ENCODE data around the gene RLF. TPM values are rescaled to one million over a fixed set of nuclear protein-coding genes. Genes with fewer than 3 reads are reported as not detected.
A peak's percentile ranks its signal among the peaks of the same experiment; 100 is the strongest.

Gene RLF
- total RNA-seq, 1 experiment from 2014 or later, result 12.1 TPM

- peak; percentile 15 for DNase-seq (ENCODE audit: low spot score)
Measured at GRCh38 chr1:40241362-40241761, 80.2 kb downstream of the RLF start.

- no peak for DNase-seq (ENCODE audit: low spot score)
Measured at GRCh38 chr1:40243351-40243750, 82.2 kb downstream of the RLF start.

- no peak for DNase-seq (ENCODE audit: low spot score)
Measured at GRCh38 chr1:40244138-40244744, 83.1 kb downstream of the RLF start.

- no peak for DNase-seq (ENCODE audit: low spot score)
Measured at GRCh38 chr1:40245686-40246085, 84.5 kb downstream of the RLF start.

GRCh38 chr1:40247655-40248054, 86.5 kb downstream of the RLF start, which contains the start of gene TMCO2:
Gene TMCO2 (plus strand): TSS chr1:40247937. CDS start chr1:40247994, 57 bp downstream.
- no peak for DNase-seq (ENCODE audit: low spot score)

GRCh38 chr1:40248412-40248811, 87.2 kb downstream of the RLF start:
- no peak for DNase-seq (ENCODE audit: low spot score)

GRCh38 chr1:40251456-40251855, 90.3 kb downstream of the RLF start:
- DNase-seq (ENCODE audit: low spot score), result no peak

GRCh38 chr1:40252601-40253000, 91.4 kb downstream of the RLF start:
- DNase-seq (ENCODE audit: low spot score), result no peak

GRCh38 chr1:40255231-40255630, 94.0 kb downstream of the RLF start:
- DNase-seq (ENCODE audit: low spot score), result no peak

- DNase-seq (ENCODE audit: low spot score), result no peak
Measured at GRCh38 chr1:40256401-40257084, 95.4 kb downstream of the RLF start.

GRCh38 chr1:40257313-40257687, 96.1 kb downstream of the RLF start:
- no peak for DNase-seq (ENCODE audit: low spot score)

- DNase-seq (ENCODE audit: low spot score), result peak; percentile 94
Measured at GRCh38 chr1:40257688-40258444, 96.7 kb downstream of the RLF start, which contains the start of gene ZMPSTE24. Gene ZMPSTE24 (plus strand): TSS chr1:40258236. CDS start chr1:40258272, 36 bp downstream.

GRCh38 chr1:40258445-40258769, 97.2 kb downstream of the RLF start:
- DNase-seq (ENCODE audit: low spot score), result no peak

GRCh38 chr1:40264354-40264781, 103.2 kb downstream of the RLF start:
- no peak for DNase-seq (ENCODE audit: low spot score)

- no peak for DNase-seq (ENCODE audit: low spot score)
Measured at GRCh38 chr1:40265298-40265697, 104.1 kb downstream of the RLF start.

- DNase-seq (ENCODE audit: low spot score), result no peak
Measured at GRCh38 chr1:40265919-40266318, 104.7 kb downstream of the RLF start.

- DNase-seq (ENCODE audit: low spot score), result no peak
Measured at GRCh38 chr1:40266786-40267535, 105.8 kb downstream of the RLF start.

GRCh38 chr1:40267767-40268187, 106.6 kb downstream of the RLF start:
- DNase-seq (ENCODE audit: low spot score), result peak; percentile 41

- no peak for DNase-seq (ENCODE audit: low spot score)
Measured at GRCh38 chr1:40268211-40268610, 107.0 kb downstream of the RLF start.

- DNase-seq (ENCODE audit: low spot score), result no peak
Measured at GRCh38 chr1:40270152-40270834, 109.1 kb downstream of the RLF start.

GRCh38 chr1:40272653-40273213, 111.5 kb downstream of the RLF start:
- DNase-seq (ENCODE audit: low spot score), result no peak
